ENCODE results near the gene ARV1.
A peak's percentile ranks its signal among the peaks of the same experiment; 100 is the strongest.

Gene ARV1

DNA sequence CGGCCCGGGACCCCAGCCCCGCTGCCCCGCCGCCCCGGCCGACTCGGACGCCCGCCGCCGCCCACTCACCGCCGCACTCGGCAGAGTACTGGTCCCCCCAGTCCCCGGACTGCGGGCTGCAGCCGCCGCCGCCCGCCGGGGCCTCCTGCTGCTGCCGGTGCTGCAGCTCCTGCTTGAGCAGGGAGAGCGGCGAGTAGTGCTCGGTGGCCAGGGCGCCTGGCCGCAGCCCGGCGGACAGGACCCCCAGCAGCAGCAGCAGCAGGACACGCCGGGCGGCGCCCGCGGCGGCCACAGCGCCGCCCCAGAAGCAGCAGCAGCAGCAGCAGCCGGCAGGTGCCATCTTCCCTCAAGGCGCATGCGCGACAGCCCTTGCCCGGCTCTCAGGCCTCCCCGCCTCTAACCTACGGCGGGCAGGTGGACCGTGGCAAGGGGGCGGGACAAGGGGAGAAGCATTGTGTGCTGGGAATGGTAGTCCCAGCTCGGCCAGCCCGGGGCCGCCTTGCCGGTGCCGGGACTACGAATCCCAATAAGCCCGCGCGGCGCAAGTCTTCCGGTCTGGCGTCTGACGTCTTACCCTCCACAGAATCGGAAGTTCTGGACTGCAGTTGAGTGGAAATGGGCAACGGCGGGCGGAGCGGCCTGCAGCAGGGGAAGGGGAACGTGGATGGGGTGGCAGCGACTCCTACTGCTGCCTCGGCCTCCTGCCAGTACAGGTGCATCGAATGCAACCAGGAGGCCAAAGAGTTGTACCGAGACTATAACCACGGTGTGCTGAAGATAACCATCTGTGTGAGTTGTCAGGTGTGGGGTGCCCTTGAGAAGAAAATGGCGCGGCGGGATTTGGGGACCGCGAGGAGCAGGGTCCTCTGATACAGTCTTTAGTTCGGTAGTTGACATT, at the start of gene ARV1, which contains the start of gene TTC13:
ARV1 (plus strand) TSS at position 604 of the 898 bp plus-strand sequence; CDS start at position 616, 12 bp downstream.
TTC13 (minus strand) TSS at position 371 of the 898 bp plus-strand sequence; CDS start at position 340, 31 bp downstream.
- peak; percentile 95 to 96 for DNase-seq (ENCODE audit: low read depth in 2 of 2)

GRCh38 chr1:230930986-230931385, 47.9 kb upstream of the ARV1 start:
- DNase-seq (ENCODE audit: low read depth in 2 of 2) = no peak

DNA sequence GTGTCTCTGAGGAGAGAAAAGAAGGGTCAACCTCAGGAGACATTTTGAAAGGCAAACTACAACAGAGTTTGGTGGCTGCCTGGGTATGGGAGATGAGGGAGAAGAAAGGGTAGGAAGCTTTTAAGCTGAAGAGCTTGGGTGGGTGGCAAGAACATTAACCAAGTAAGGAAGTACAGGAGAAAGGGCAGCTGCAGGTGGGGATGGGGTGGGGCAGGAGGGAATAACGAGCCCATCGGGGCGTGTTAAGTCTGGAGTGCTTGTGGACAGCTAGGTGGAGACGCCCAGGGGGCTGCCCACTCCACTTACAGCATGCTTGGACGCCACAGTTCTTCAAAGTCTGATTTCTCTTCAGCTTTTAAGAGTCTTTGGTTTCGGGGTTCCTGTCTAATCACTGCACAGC, 43.0 kb upstream of the ARV1 start:
- DNase-seq (ENCODE audit: low read depth in 2 of 2) = no peak

GRCh38 chr1:230936475-230936874, 42.4 kb upstream of the ARV1 start:
- DNase-seq (ENCODE audit: low read depth in 2 of 2) = no peak

- no peak for DNase-seq (ENCODE audit: low read depth in 2 of 2)
Observed at GRCh38 chr1:230937371-230937770, 41.5 kb upstream of the ARV1 start.

GRCh38 chr1:230938924-230939368, 39.9 kb upstream of the ARV1 start:
- no peak for DNase-seq (ENCODE audit: low read depth in 2 of 2)

GRCh38 chr1:230939806-230940489, 38.9 kb upstream of the ARV1 start:
- no peak for DNase-seq (ENCODE audit: low read depth in 2 of 2)

DNA sequence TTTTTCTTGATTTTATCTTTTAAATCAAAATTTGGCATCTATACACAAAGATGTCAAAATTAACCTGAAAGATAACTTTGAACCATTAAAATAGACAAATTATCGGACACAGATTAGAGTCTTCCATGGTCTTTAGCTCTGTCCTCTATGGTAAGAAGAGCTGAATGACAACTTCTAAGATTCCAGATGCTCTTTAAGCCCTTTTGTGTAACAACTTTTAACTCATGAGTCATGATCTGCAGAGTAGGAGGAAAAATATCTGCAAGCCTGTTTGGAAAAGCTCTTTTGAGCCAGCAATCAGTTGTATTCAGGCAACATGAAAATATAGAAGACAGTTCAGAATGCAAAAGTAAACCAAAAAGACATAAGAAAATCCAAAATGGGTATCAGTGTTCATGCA, 38.0 kb upstream of the ARV1 start:
- DNase-seq (ENCODE audit: low read depth in 2 of 2) = no peak

- DNase-seq (ENCODE audit: low read depth in 2 of 2) = no peak
Observed at GRCh38 chr1:230943048-230943593, 35.8 kb upstream of the ARV1 start.

GRCh38 chr1:230948301-230948700, 30.6 kb upstream of the ARV1 start:
- no peak for DNase-seq (ENCODE audit: low read depth in 2 of 2)

- no peak for DNase-seq (ENCODE audit: low read depth in 2 of 2)
Observed at GRCh38 chr1:230948903-230949302, 30.0 kb upstream of the ARV1 start.

DNA sequence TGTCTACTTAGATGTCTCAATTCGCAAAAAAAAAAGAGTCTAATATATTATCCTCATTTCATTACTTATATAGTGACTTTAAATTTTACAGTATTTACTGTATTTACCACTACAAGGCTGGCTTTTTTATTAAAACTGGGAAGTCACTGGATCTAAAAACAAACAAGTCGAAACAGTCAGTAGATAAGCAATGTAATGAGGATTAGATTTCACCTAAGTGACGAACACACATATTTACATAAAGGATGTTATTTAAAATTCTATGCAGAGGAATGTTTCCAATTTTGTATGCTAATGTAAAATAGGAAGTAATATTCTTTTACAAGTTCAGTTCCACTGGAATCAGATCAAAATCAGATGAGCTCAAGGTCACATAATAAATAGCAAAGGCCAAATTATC, 28.5 kb upstream of the ARV1 start:
- no peak for DNase-seq (ENCODE audit: low read depth in 2 of 2)

- DNase-seq (ENCODE audit: low read depth in 2 of 2) = no peak
Observed at GRCh38 chr1:230957580-230957989, 21.3 kb upstream of the ARV1 start.

DNA sequence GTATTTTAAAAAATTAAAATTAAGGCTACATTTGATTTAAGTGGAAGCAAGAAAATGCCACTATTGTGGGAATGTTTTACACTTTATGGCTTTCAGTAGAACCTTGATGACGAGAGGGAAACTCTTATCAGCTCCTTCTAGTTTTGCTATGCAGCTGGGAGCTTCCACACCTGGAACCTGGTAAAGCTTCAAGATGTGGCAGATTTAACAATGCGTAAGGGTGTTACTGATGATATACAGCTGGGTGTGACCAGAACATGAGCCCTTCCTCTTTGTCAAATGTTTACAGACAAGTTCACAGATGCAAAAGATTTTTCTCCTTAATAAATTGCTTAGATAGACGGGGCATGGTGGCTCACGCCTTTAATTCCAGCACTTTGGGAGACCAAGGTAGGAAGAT, 20.5 kb upstream of the ARV1 start:
- no peak for DNase-seq (ENCODE audit: low read depth in 2 of 2)

DNA sequence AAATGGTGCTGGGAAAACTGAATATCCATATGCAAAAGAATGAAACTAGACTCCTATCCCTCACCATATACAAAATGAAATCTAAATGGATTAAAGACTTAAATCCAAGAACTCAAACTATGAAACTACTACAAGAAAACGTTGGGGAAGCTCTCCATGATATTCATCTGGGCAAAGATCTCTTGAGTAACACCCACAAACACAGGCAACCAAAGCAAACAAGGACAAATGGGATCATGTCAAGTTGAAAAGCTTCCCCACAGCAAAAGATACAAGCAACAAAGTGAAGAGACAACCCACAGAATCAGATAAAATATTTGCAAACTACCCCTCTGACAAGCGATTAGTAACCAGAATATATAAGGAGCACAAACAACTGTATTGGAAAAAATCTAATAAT, 14.0 kb upstream of the ARV1 start:
- DNase-seq (ENCODE audit: low read depth in 2 of 2) = no peak

- no peak for DNase-seq (ENCODE audit: low read depth in 2 of 2)
Observed at GRCh38 chr1:230965535-230965934, 13.4 kb upstream of the ARV1 start.

DNA sequence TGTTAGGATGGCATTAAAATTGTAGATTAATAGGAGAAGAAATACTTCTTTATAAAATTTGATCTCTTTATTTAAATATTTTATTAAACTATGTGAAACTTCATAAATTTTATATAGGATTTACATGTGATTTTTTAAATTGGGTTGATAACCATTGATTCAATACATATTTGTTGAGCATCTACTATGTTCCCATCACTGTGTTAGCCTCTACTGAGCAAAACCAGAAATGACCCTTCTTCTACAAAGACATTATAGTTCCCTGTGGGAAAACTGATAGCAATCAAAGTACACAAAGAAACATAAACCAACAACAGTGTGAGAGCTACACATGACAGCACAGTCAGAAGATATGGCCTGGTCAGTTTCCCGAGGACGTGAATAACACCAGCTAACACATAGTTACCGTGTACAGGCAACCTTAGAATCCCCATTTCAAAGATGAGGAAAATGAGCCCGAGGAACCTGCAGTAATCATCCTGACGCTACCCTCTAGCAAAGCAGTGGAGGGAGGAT, 12.5 kb upstream of the ARV1 start:
- no peak for DNase-seq (ENCODE audit: low read depth in 2 of 2)

GRCh38 chr1:230970432-230970831, 8.5 kb upstream of the ARV1 start:
- no peak for DNase-seq (ENCODE audit: low read depth in 2 of 2)

DNA sequence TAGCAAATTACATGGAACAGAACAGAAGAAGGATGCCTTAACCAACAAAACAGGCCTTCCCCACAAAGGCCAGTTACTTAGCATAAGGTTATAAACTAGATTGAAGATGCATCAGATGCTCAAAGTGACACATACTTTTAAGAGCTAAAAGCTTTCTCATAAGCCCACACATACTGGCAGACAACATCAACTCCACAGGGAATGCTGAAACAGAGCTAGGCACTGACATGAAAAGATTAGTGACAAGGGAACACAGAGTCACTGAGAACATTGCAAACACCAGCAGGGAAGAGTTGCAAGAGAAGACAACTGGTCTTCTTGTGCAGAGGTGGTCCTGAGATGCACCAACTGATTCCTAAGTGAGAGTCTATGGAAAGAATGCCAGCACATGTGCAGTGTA, 7.1 kb upstream of the ARV1 start:
- DNase-seq (ENCODE audit: low read depth in 2 of 2) = no peak

DNA sequence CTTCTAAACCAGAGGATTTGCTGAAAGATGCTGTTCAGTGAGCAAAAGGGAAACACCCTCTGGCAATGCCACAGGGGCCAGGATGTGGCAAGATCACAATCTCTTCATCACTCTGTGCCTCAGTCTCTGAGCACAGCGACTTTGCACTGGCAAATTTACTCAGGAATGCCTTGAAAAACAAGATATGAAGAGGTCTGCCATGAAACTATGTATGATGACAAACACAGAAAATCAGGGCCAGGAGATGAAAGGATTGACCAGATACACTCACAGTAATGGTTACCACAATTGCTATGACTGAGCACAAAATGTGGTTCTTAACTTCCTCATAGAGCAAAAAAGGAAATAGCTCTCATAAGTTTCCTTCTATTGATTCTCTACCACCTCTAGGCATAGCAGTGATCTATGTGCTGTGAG, 6.0 kb upstream of the ARV1 start:
- DNase-seq (ENCODE audit: low read depth in 2 of 2) = peak in 1 of 2 donors; percentile 24

- DNase-seq (ENCODE audit: low read depth in 2 of 2) = no peak
Observed at GRCh38 chr1:230975636-230976035, 3.3 kb upstream of the ARV1 start.

DNA sequence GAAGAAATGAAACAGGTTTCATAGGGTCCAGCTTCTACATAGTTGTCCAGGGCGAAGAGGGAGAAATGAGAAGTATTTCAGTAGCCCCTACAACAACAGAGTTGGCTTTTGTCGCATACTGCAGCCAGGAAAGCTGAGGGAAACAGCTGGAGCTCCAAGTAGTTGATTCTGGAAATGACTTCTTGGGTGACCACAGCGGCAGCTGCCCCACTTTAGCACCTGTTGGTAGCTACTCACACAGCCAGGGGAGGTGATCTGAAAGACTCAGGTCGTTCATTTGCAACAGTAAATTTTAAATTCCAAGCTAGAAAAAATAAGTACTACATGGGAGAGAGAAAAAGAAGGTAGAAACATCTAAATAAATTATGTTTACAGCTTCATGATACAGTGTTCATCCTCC, 2.5 kb upstream of the ARV1 start:
- no peak for DNase-seq (ENCODE audit: low read depth in 2 of 2)

Data from stimulated activated CD8-positive, alpha-beta memory T cell treated with anti-CD3 and anti-CD28 coated beads, Interleukin-2, amount 100 ng/mL, for 48 hours (primary cell).